Measurements from ENCODE around the gene STOM. TPM values are rescaled to one million over a fixed set of nuclear protein-coding genes. Genes with fewer than 3 reads are reported as not detected.

The STOM gene
- total and polyA plus RNA-seq, 7 experiments from 2014 or later, result 8.8 to 59.8 (median 13.3) TPM

- peaks cover 0 to 4% (median 0%) of the 10 kb centered on the region in 11 donors for H3K9me3 Mint-ChIP-seq
- intact Hi-C loops (cut with micrococcal nuclease), result loop anchor here (5.0 kb wide), 2 partner anchors 654 to 784 kb away; partner anchors contain the start of genes CDK5RAP2 (in 1 of the 2) and MEGF9 (in 1 of the 2)
- CTCF ChIA-PET, result interaction anchor here (0.5 to 0.7 kb wide), 4 partner anchors 9 to 48 kb away, joined by 3 to 5 read pairs (median 3); no protein-coding TSS in a partner anchor
- H3K27ac Mint-ChIP-seq, result peak overlapping the region in 2 of 9 donors; percentile 10 to 29
- Histone ChIP-seq H3K27me3 (ENCODE audit: control insufficient read depth in 2 of 2, insufficient read depth in 2 of 2, low read length in 2 of 2) (no peaks in the 10 kb centered on the region), H3K4me3 (ENCODE audit: low read length) (no peak overlapping the region), H3K27ac (ENCODE audit: low read depth, low read length) (no peak overlapping the region), H3K36me3 (ENCODE audit: control insufficient read depth in 2 of 3, insufficient read depth in 3 of 3, low read length in 3 of 3) (peaks cover 0 to 5% (median 0%) of the 10 kb centered on the region in 3 experiments), H3K9me3 (ENCODE audit: control insufficient read depth in 2 of 3, low read length in 3 of 3) (no peaks in the 10 kb centered on the region), H3K4me1 (ENCODE audit: control insufficient read depth in 2 of 2, insufficient read depth in 2 of 2, low read length in 2 of 2) (peaks cover 18 to 52% of the 10 kb centered on the region in 2 donors)
- H3K27me3 Mint-ChIP-seq, result no peaks in the 10 kb centered on the region
- peaks cover 0 to 19% (median 0%) of the 10 kb centered on the region in 5 donors for H3K36me3 Mint-ChIP-seq
- H3K4me3 Mint-ChIP-seq, result peak overlapping the region in 1 of 10 donors; percentile 35
- no peak for ATAC-seq
- H3K4me1 Mint-ChIP-seq, result peaks cover 18 to 65% (median 29%) of the 10 kb centered on the region in 7 donors
- POLR2A ChIA-PET, result interaction anchor here (0.6 to 0.7 kb wide), 2 partner anchors 22 to 971 kb away, joined by 3 read pairs; no protein-coding TSS in a partner anchor
- DNase-seq, result no peak
These were observed 3.3 kb downstream of the STOM start for GRCh38 chr9:121366611-121367192.

DNA sequence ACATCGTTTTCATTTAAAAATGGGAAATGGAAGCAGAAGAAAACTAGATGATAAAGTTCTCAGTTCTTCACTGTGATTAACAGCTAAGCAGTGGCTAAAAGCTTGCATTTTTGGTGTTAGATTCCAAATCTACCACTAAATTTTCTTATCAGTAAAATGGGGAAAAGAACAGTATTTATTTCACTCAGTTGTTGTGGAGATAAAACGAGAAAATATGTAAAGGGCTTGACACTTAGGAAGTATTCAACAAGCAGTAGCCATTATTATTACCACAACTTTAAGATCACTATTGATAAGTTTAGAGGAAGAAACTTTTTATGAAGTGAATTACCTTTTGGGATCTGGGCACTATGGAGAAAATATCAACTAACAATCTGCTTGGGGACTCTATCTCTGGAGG lies 4.5 kb downstream of the STOM start:
- Histone ChIP-seq H3K27ac (ENCODE audit: low read depth, low read length) (no peak overlapping the region), H3K4me3 (ENCODE audit: low read length) (no peak overlapping the region), H3K27me3 (ENCODE audit: control insufficient read depth in 2 of 2, insufficient read depth in 2 of 2, low read length in 2 of 2) (no peaks in the 10 kb centered on the region), H3K36me3 (ENCODE audit: control insufficient read depth in 2 of 3, insufficient read depth in 3 of 3, low read length in 3 of 3) (peaks cover 0 to 5% (median 0%) of the 10 kb centered on the region in 3 experiments), H3K9me3 (ENCODE audit: control insufficient read depth in 2 of 3, low read length in 3 of 3) (no peaks in the 10 kb centered on the region), H3K4me1 (ENCODE audit: control insufficient read depth in 2 of 2, insufficient read depth in 2 of 2, low read length in 2 of 2) (peaks cover 16 to 60% of the 10 kb centered on the region in 2 donors)
- Mint-ChIP-seq H3K27me3 (no peaks in the 10 kb centered on the region), H3K36me3 (peaks cover 0 to 16% (median 0%) of the 10 kb centered on the region in 5 donors), H3K4me3 (peak overlapping the region in 1 of 10 donors; percentile 3), H3K27ac (peak overlapping the region in 1 of 9 donors; percentile 19), H3K9me3 (peaks cover 0 to 4% (median 0%) of the 10 kb centered on the region in 11 donors), H3K4me1 (peaks cover 13 to 56% (median 25%) of the 10 kb centered on the region in 7 donors)
- ATAC-seq (no peak), DNase-seq (no peak)
- ChIA-PET CTCF (no interaction called here), POLR2A (interaction anchor here (0.8 kb wide), 1 partner anchor 14 kb away, joined by 3 read pairs; no protein-coding TSS in a partner anchor)
- intact Hi-C loops (cut with micrococcal nuclease), result loop anchor here (5.0 kb wide), 2 partner anchors 653 to 783 kb away; partner anchors contain the start of genes CDK5RAP2 (in 1 of the 2) and MEGF9 (in 1 of the 2)

DNA sequence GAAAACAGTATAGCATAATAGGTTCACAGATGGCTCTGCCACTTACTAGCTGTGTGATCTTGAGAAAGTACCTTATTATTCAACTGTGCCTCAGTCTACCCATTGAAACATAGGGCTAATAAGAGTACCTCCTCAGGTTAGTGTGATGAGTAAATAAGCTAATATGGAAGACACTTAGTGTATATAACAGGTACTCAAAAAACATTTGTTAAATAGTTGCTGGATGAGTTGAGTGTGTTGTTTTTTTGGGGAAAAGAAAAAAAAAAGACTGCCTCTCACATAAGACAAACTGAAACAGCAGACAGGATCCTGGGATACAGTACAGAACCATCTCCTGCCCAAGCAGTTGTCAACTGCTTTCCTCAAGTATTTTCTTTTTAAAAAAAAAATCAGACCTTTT lies 5.2 kb downstream of the STOM start:
- CTCF ChIA-PET, result no interaction called here
- Histone ChIP-seq H3K4me3 (ENCODE audit: low read length) (no peak overlapping the region), H3K27me3 (ENCODE audit: control insufficient read depth in 2 of 2, insufficient read depth in 2 of 2, low read length in 2 of 2) (no peaks in the 10 kb centered on the region), H3K36me3 (ENCODE audit: control insufficient read depth in 2 of 3, insufficient read depth in 3 of 3, low read length in 3 of 3) (peaks cover 0 to 4% (median 0%) of the 10 kb centered on the region in 3 experiments), H3K27ac (ENCODE audit: low read depth, low read length) (no peak overlapping the region), H3K9me3 (ENCODE audit: control insufficient read depth in 2 of 3, low read length in 3 of 3) (no peaks in the 10 kb centered on the region), H3K4me1 (ENCODE audit: control insufficient read depth in 2 of 2, insufficient read depth in 2 of 2, low read length in 2 of 2) (peaks cover 14 to 65% of the 10 kb centered on the region in 2 donors)
- DNase-seq (no peak), ATAC-seq (no peak)
- H3K4me1 Mint-ChIP-seq, result peaks cover 8 to 52% (median 22%) of the 10 kb centered on the region in 7 donors
- no peak overlapping the region for H3K4me3 Mint-ChIP-seq
- H3K9me3 Mint-ChIP-seq, result no peaks in the 10 kb centered on the region
- no peaks in the 10 kb centered on the region for H3K27me3 Mint-ChIP-seq
- peaks cover 0 to 15% (median 0%) of the 10 kb centered on the region in 5 donors for H3K36me3 Mint-ChIP-seq
- POLR2A ChIA-PET, result interaction anchor here (0.8 kb wide), 1 partner anchor 13 kb away, joined by 3 read pairs; no protein-coding TSS in a partner anchor
- intact Hi-C loops (cut with micrococcal nuclease), result loop anchor here (5.0 kb wide), 2 partner anchors 653 to 783 kb away; partner anchors contain the start of genes CDK5RAP2 (in 1 of the 2) and MEGF9 (in 1 of the 2)
- no peak overlapping the region for H3K27ac Mint-ChIP-seq

- intact Hi-C loops (cut with micrococcal nuclease), result no loop called here
- H3K4me1 Mint-ChIP-seq, result peaks cover 8 to 59% (median 23%) of the 10 kb centered on the region in 7 donors
- Histone ChIP-seq H3K27me3 (ENCODE audit: control insufficient read depth in 2 of 2, insufficient read depth in 2 of 2, low read length in 2 of 2) (no peaks in the 10 kb centered on the region), H3K4me3 (ENCODE audit: low read length) (no peak overlapping the region), H3K27ac (ENCODE audit: low read depth, low read length) (no peak overlapping the region), H3K36me3 (ENCODE audit: control insufficient read depth in 2 of 3, insufficient read depth in 3 of 3, low read length in 3 of 3) (no peaks in the 10 kb centered on the region), H3K9me3 (ENCODE audit: control insufficient read depth in 2 of 3, low read length in 3 of 3) (no peaks in the 10 kb centered on the region), H3K4me1 (ENCODE audit: control insufficient read depth in 2 of 2, insufficient read depth in 2 of 2, low read length in 2 of 2) (peaks cover 12 to 73% of the 10 kb centered on the region in 2 donors)
- ChIA-PET POLR2A (no interaction called here), CTCF (interaction anchor here (1.7 kb wide), 1 partner anchor 44 kb away, joined by 9 read pairs; no protein-coding TSS in a partner anchor)
- H3K4me3 Mint-ChIP-seq, result no peak overlapping the region
- no peak for ATAC-seq
- no peaks in the 10 kb centered on the region for H3K27me3 Mint-ChIP-seq
- no peak overlapping the region for H3K27ac Mint-ChIP-seq
- no peak for DNase-seq
- peaks cover 0 to 15% (median 0%) of the 10 kb centered on the region in 5 donors for H3K36me3 Mint-ChIP-seq
- no peaks in the 10 kb centered on the region for H3K9me3 Mint-ChIP-seq
These were observed 6.0 kb downstream of the STOM start for GRCh38 chr9:121364077-121364476.

DNA sequence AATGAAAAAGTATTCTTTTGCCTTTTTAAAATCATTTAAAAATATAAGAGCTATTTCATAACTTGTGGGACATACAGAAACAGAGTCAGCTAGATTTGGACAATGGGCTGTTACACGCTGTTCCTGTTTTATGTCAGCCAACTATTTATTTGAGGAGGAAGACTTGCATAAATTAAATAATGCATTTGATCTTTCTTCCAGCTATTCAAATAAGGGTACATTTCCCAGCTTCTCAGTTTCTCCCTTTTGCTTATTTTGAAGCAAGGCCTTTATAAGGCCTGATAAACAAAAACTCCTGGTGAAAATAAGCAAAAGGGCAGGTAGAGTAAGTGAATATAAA lies 6.5 kb downstream of the STOM start:
- Histone ChIP-seq H3K4me1 (ENCODE audit: control insufficient read depth in 2 of 2, insufficient read depth in 2 of 2, low read length in 2 of 2) (peaks cover 12 to 78% of the 10 kb centered on the region in 2 donors), H3K27ac (ENCODE audit: low read depth, low read length) (no peak overlapping the region), H3K9me3 (ENCODE audit: control insufficient read depth in 2 of 3, low read length in 3 of 3) (no peaks in the 10 kb centered on the region), H3K4me3 (ENCODE audit: low read length) (no peak overlapping the region), H3K27me3 (ENCODE audit: control insufficient read depth in 2 of 2, insufficient read depth in 2 of 2, low read length in 2 of 2) (no peaks in the 10 kb centered on the region), H3K36me3 (ENCODE audit: control insufficient read depth in 2 of 3, insufficient read depth in 3 of 3, low read length in 3 of 3) (no peaks in the 10 kb centered on the region)
- CTCF ChIA-PET, result interaction anchor here (1.7 kb wide), 1 partner anchor 44 kb away, joined by 9 read pairs; no protein-coding TSS in a partner anchor
- H3K9me3 Mint-ChIP-seq, result no peaks in the 10 kb centered on the region
- H3K4me1 Mint-ChIP-seq, result peaks cover 12 to 59% (median 25%) of the 10 kb centered on the region in 7 donors
- no peaks in the 10 kb centered on the region for H3K27me3 Mint-ChIP-seq
- H3K27ac Mint-ChIP-seq, result peak overlapping the region in 1 of 9 donors; percentile 7
- ATAC-seq (no peak), DNase-seq (no peak)
- H3K36me3 Mint-ChIP-seq, result peaks cover 0 to 16% (median 0%) of the 10 kb centered on the region in 5 donors
- intact Hi-C loops (cut with micrococcal nuclease), result no loop called here
- POLR2A ChIA-PET, result no interaction called here
- no peak overlapping the region for H3K4me3 Mint-ChIP-seq

DNA sequence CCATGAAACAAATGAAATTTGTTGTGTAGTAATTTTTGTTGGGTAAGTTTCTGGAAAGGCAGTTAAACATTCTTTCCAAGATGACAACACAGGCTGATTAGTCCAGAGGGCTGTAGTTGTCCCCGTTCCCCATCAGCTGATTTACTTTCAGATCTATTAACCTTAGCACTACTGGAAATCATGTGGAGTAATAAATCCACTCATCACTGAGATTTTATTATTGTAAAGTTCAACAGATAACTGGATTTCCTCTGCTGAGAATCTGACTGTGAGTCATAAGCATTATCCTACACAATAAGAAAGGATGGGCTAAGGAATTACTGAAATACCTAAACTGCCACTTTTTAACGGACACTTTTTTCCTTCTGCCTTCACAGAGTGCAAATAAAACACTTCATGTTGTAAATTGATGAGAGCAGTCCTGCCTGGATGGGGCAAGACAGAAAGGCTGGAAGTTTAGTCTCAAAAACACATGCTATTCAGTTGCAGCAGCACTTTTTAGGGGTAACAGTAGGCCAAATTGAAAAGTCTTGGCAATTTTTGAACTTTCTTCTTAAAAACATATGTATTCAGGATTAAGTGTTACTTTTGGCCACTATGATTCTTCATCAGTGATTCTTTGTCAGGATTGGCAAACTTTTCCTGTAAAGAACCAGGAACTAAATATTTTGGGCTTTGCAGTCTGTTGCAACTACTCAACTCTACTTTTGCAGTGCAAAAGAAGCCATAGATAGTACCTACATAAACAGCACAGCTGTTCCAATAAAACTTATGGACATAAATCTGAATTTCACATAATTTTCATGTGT lies 7.0 kb downstream of the STOM start:
- no peak overlapping the region for H3K27ac Mint-ChIP-seq
- CTCF ChIA-PET, result interaction anchor here (1.7 kb wide), 1 partner anchor 43 kb away, joined by 9 read pairs; no protein-coding TSS in a partner anchor
- H3K36me3 ChIP-seq (ENCODE audit: control insufficient read depth in 2 of 3, insufficient read depth in 3 of 3, low read length in 3 of 3), result no peaks in the 10 kb centered on the region
- intact Hi-C loops (cut with micrococcal nuclease), result no loop called here
- no peaks in the 10 kb centered on the region for H3K9me3 ChIP-seq (ENCODE audit: control insufficient read depth in 2 of 3, low read length in 3 of 3)
- H3K36me3 Mint-ChIP-seq, result peaks cover 0 to 14% (median 0%) of the 10 kb centered on the region in 5 donors
- H3K9me3 Mint-ChIP-seq, result no peaks in the 10 kb centered on the region
- ATAC-seq, result no peak
- no peak overlapping the region for H3K4me3 Mint-ChIP-seq
- no peaks in the 10 kb centered on the region for H3K27me3 Mint-ChIP-seq
- peaks cover 11 to 55% (median 24%) of the 10 kb centered on the region in 7 donors for H3K4me1 Mint-ChIP-seq
- H3K4me3 ChIP-seq (ENCODE audit: low read length), result no peak overlapping the region
- peaks cover 13 to 83% of the 10 kb centered on the region in 2 donors for H3K4me1 ChIP-seq (ENCODE audit: control insufficient read depth in 2 of 2, insufficient read depth in 2 of 2, low read length in 2 of 2)
- H3K27me3 ChIP-seq (ENCODE audit: control insufficient read depth in 2 of 2, insufficient read depth in 2 of 2, low read length in 2 of 2), result no peaks in the 10 kb centered on the region
- POLR2A ChIA-PET, result no interaction called here
- no peak for DNase-seq
- H3K27ac ChIP-seq (ENCODE audit: low read depth, low read length), result no peak overlapping the region
